OCI-LY7 (cell line): ENCODE results near the gene LILRB1. TPM values are rescaled to one million over a fixed set of nuclear protein-coding genes. Genes with fewer than 3 reads are reported as not detected.
"Not testable (repeated sequence)": the region's sequence is repeated elsewhere in the genome, so short reads cannot be mapped to it uniquely, and the experiment has no call there.

ENCODE experiments used
- BruUV-seq: library from RNA; stranded (reverse); fragments of 400-500 nt; replicated peaks from 2 replicates; lab custom pipeline; 2021; lab: Mats Ljungman, UMichigan
- CTCF ChIA-PET: fragments of 300-600 bp; sonication (Branson Sonifier 250); formaldehyde crosslinking; loops from one replicate; lab custom pipeline; 2022; ENCODE audit warnings: antibody characterized with exemption; ENCODE audit not compliant: unreplicated experiment; lab: Charles Lee
- POLR2A ChIA-PET: fragments of 300-600 bp; sonication (Branson Sonifier 250); formaldehyde crosslinking; loops from one replicate; lab custom pipeline; 2022; ENCODE audit warnings: antibody characterized with exemption; lab: Charles Lee
- DNase-seq: peaks from one replicate; pipeline ENCODE4 v3.0.0-alpha.2; 2015; ENCODE audit warnings: low spot score
- H2AFZ ChIP-seq: fragments of 200-600 bp; sonication (generic), shearing (Covaris generic); 2 replicates; pipeline ENCODE4 v1.6.1; 2014; ENCODE audit warnings: mild to moderate bottlenecking, antibody characterized with exemption, low read length, moderate library complexity
- H3K27ac ChIP-seq: fragments of 200-600 bp; sonication (generic); 2 replicates; pipeline ENCODE4 v1.5.1; 2014; ENCODE audit warnings: mixed run types, low read depth, mild to moderate bottlenecking, moderate library complexity, low read length, inconsistent platforms; ENCODE audit not compliant: poor library complexity, severe bottlenecking
- H3K36me3 ChIP-seq: fragments of 200-600 bp; sonication (generic); 2 replicates; pipeline ENCODE4 v1.6.1; 2014; ENCODE audit warnings: mild to moderate bottlenecking, antibody characterized with exemption, low read length, moderate library complexity, mixed read lengths; ENCODE audit not compliant: insufficient read depth
- H3K4me1 ChIP-seq: fragments of 200-600 bp; sonication (generic); 2 replicates; pipeline ENCODE4 v1.5.1; 2014; ENCODE audit warnings: mild to moderate bottlenecking, low read length; ENCODE audit not compliant: insufficient read depth, poor library complexity, severe bottlenecking
- H3K4me2 ChIP-seq: fragments of 200-600 bp; sonication (generic); 2 replicates; pipeline ENCODE4 v1.6.1; 2014; ENCODE audit warnings: mild to moderate bottlenecking, low read length
- H3K4me3 ChIP-seq: fragments of 200-600 bp; sonication (generic); 2 replicates; pipeline ENCODE4 v1.5.1; 2014; ENCODE audit warnings: mild to moderate bottlenecking, low read depth, low read length; ENCODE audit not compliant: poor library complexity, severe bottlenecking
- H3K79me2 ChIP-seq: fragments of 200-600 bp; sonication (generic); 2 replicates; pipeline ENCODE4 v1.6.1; 2016; ENCODE audit warnings: low read depth, mild to moderate bottlenecking, low read length, moderate library complexity, mixed read lengths; ENCODE audit not compliant: insufficient read depth
- H3K9me2 ChIP-seq: fragments of 200-600 bp; sonication (generic); 2 replicates; pipeline ENCODE4 v1.6.1; 2016; ENCODE audit warnings: mild to moderate bottlenecking, low read length, mixed read lengths; ENCODE audit not compliant: insufficient read depth
- H3K9me3 ChIP-seq: fragments of 200-600 bp; sonication (generic); 2 replicates; pipeline ENCODE4 v1.6.1; 2014; ENCODE audit warnings: mild to moderate bottlenecking, mixed run types, low read length, mixed read lengths
- H4K20me1 ChIP-seq: fragments of 200-600 bp; sonication (generic); 2 replicates; pipeline ENCODE4 v1.6.1; 2014; ENCODE audit warnings: mild to moderate bottlenecking, antibody characterized with exemption, low read length, moderate library complexity, mixed read lengths; ENCODE audit not compliant: insufficient read depth
- EZH2phosphoT487 ChIP-seq: fragments of 200-600 bp; sonication (generic); IDR thresholded peaks from 2 replicates; pipeline ENCODE4 v1.6.1; 2018; ENCODE audit warnings: low read depth, borderline replicate concordance, mild to moderate bottlenecking, mixed run types, antibody characterized with exemption, low read length, moderate library complexity, mixed read lengths
- intact Hi-C: fragments of 100-400 bp; cut with micrococcal nuclease; formaldehyde crosslinking; loops from one replicate; pipeline ENCODE4 v1.10.0; 2022; ENCODE audit not compliant: unreplicated experiment
- total RNA-seq, 2 experiments: library from RNA; depleted of rRNA in 1 of 2; stranded (reverse); fragments of >200 nt in 1 of 2; shearing (Covaris generic) in 1 of 2; gene quantifications; 2 replicates each; pipeline ENCODE4 v1.2.3, GENCODE V29; 2014 to 2022
- TF ChIP-seq, protein P1 (sequence below): fragments of 200-600 bp; sonication (generic); conservative IDR thresholded peaks from 2 replicates; pipeline ENCODE4 v1.5.1; 2014; ENCODE audit warnings: mild to moderate bottlenecking, antibody characterized with exemption, low read length, moderate library complexity, mixed read lengths

Gene LILRB1
- total RNA-seq, 2 experiments from 2014 or later, result 4.5 TPM; not detected in 1

DNA sequence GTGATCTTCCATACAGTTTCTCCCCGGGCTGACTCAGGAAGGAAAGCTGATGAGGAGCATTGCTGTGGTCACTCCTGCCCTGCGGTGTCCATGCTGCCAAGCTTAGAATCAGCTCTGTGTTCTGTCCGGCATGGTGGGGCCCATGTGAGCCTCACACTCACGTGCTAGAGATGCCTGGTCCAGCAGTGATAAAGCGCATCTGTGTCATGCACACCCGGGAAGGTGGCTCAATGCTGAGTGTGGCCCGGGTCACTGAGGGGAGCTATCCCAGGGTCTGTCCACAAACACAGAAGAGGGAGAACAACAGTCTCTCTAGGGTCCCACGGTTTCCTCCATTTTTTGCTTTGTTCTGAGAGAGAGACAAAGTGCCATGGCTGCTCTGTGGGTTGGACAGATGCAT, 3.5 kb upstream of the LILRB1 start:
- Histone ChIP-seq H3K4me2 (no peak overlapping the region), H3K79me2 (no peaks in the 10 kb centered on the region), H3K27ac (no peak overlapping the region), H3K9me2 (no peaks in the 10 kb centered on the region), H3K36me3 (no peaks in the 10 kb centered on the region), H3K4me3 (no peak overlapping the region), H4K20me1 (no peaks in the 10 kb centered on the region), H3K4me1 (no peaks in the 10 kb centered on the region), H2AFZ (no peak overlapping the region), H3K9me3 (no peaks in the 10 kb centered on the region)
- intact Hi-C loops, result no loop called here
- DNase-seq, result no peak
- POLR2A ChIA-PET, result interaction anchor here (1.1 kb wide), 1 partner anchor 33 kb away, joined by 12 read pairs; no protein-coding TSS in a partner anchor
- CTCF ChIA-PET, result no interaction called here
- no peak for TF ChIP-seq EZH2phosphoT487
- TF ChIP-seq, protein P1, sequence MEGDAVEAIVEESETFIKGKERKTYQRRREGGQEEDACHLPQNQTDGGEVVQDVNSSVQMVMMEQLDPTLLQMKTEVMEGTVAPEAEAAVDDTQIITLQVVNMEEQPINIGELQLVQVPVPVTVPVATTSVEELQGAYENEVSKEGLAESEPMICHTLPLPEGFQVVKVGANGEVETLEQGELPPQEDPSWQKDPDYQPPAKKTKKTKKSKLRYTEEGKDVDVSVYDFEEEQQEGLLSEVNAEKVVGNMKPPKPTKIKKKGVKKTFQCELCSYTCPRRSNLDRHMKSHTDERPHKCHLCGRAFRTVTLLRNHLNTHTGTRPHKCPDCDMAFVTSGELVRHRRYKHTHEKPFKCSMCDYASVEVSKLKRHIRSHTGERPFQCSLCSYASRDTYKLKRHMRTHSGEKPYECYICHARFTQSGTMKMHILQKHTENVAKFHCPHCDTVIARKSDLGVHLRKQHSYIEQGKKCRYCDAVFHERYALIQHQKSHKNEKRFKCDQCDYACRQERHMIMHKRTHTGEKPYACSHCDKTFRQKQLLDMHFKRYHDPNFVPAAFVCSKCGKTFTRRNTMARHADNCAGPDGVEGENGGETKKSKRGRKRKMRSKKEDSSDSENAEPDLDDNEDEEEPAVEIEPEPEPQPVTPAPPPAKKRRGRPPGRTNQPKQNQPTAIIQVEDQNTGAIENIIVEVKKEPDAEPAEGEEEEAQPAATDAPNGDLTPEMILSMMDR, result no peak
- BruUV-seq, result no TSS peak

DNA sequence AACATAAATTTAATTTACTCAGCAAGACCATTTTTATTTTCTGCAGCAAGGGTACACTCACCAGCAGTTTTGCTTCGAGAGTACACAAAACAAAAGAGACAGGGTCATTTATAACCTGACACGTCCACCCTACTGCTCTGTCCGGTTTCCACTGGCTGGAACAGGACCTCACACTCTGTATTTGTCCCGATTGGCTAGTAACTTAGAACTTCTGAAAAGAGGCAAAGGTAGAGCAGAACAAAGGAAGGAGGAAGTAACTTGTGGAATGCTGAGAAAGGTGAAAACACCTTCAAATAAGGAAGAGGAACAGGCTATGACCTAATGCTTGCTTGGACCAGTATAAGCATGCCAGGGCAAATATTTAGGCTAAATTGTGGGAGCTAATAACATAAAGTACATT, 2.4 kb upstream of the LILRB1 start:
- DNase-seq, H3K9me3 ChIP-seq, POLR2A ChIA-PET, H3K27ac ChIP-seq, H3K4me2 ChIP-seq, H3K4me1 ChIP-seq, H3K4me3 ChIP-seq, intact Hi-C loops, H3K79me2 ChIP-seq, BruUV-seq, H3K9me2 ChIP-seq, H3K36me3 ChIP-seq, H4K20me1 ChIP-seq, H2AFZ ChIP-seq, CTCF ChIA-PET: not testable (repeated sequence)

DNA sequence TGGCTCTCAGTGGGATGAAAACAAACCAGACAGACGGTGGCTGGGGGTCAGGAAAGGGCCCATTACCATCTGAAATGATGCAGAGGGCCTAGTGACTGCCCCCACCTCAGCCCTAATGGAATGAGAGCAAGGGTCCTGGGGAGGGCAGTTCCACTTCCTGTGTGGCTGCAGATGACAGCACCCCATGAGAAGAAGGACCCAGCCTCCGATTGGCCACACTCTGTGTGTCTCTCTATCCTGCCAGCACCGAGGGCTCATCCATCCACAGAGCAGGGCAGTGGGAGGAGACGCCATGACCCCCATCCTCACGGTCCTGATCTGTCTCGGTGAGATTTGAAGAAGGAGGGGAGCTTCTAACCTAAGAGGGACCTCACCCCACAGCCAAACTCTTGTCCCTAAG, 498 bp downstream of the LILRB1 start:
- Histone ChIP-seq H3K4me1 (no peaks in the 10 kb centered on the region), H4K20me1 (no peaks in the 10 kb centered on the region), H3K9me2 (no peaks in the 10 kb centered on the region), H3K27ac (no peak overlapping the region), H3K4me2 (no peak overlapping the region), H3K9me3 (no peaks in the 10 kb centered on the region), H3K4me3 (no peak overlapping the region), H2AFZ (no peak overlapping the region), H3K79me2 (no peaks in the 10 kb centered on the region), H3K36me3 (no peaks in the 10 kb centered on the region)
- no TSS peak for BruUV-seq
- ChIA-PET POLR2A (no interaction called here), CTCF (no interaction called here)
- intact Hi-C loops, result loop anchor here (10.0 kb wide), 1 partner anchor 336 kb away; no protein-coding TSS in a partner anchor
- TF ChIP-seq, protein P1, result no peak
- no peak for TF ChIP-seq EZH2phosphoT487
- DNase-seq, result no peak

DNA sequence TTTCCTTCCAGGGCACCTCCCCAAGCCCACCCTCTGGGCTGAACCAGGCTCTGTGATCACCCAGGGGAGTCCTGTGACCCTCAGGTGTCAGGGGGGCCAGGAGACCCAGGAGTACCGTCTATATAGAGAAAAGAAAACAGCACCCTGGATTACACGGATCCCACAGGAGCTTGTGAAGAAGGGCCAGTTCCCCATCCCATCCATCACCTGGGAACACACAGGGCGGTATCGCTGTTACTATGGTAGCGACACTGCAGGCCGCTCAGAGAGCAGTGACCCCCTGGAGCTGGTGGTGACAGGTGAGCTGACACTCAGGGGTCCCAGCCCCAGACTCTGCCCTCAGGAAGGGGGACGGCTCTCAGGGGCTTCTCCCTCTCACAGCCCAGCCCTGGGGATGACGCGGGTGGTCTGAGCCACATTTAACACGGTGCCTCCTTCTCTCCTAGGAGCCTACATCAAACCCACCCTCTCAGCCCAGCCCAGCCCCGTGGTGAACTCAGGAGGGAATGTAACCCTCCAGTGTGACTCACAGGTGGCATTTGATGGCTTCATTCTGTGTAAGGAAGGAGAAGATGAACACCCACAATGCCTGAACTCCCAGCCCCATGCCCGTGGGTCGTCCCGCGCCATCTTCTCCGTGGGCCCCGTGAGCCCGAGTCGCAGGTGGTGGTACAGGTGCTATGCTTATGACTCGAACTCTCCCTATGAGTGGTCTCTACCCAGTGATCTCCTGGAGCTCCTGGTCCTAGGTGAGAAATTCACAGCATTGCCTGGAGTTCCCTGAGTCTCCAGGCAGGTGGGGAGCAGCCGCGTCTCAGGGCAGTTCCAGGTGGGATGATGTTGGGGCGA, 1.4 kb downstream of the LILRB1 start:
- H3K9me2 ChIP-seq, H2AFZ ChIP-seq, H3K4me1 ChIP-seq, H3K9me3 ChIP-seq, H4K20me1 ChIP-seq, CTCF ChIA-PET, H3K79me2 ChIP-seq, H3K27ac ChIP-seq, H3K4me2 ChIP-seq, H3K4me3 ChIP-seq, BruUV-seq, POLR2A ChIA-PET, DNase-seq, H3K36me3 ChIP-seq: not testable (repeated sequence)
- intact Hi-C loops, result loop anchor here (10.0 kb wide), 1 partner anchor 337 kb away; no protein-coding TSS in a partner anchor

DNA sequence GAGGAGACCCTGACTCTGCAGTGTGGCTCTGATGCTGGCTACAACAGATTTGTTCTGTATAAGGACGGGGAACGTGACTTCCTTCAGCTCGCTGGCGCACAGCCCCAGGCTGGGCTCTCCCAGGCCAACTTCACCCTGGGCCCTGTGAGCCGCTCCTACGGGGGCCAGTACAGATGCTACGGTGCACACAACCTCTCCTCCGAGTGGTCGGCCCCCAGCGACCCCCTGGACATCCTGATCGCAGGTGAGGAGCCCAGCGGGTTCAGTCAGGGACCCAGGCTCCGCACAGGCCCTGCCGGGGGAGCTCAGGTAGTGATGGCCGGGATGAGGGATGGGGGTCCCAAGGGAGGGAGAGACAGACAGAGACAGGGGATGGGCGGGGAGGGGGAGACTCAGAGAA, 2.2 kb downstream of the LILRB1 start:
- CTCF ChIA-PET, H3K9me2 ChIP-seq, BruUV-seq, H3K4me3 ChIP-seq, H3K4me1 ChIP-seq, H3K36me3 ChIP-seq, H3K9me3 ChIP-seq, H3K4me2 ChIP-seq, H2AFZ ChIP-seq, H4K20me1 ChIP-seq, H3K27ac ChIP-seq, POLR2A ChIA-PET, DNase-seq, H3K79me2 ChIP-seq: not testable (repeated sequence)
- intact Hi-C loops, result loop anchor here (10.0 kb wide), 1 partner anchor 338 kb away; no protein-coding TSS in a partner anchor
